OCI-LY1 (cell line): ENCODE results near the gene GTF2H3.

Source experiments
- CTCF ChIP-seq: fragments of 200-600 bp; sonication (generic), shearing (Covaris generic); IDR thresholded peaks from 2 replicates; pipeline ENCODE4 v1.5.1; 2017; ENCODE audit warnings: mild to moderate bottlenecking, antibody characterized with exemption, low read length, moderate library complexity, mixed read lengths
- EZH2 ChIP-seq: fragments of 200-600 bp; sonication (generic), shearing (Covaris generic); IDR thresholded peaks from 2 replicates; pipeline ENCODE4 v1.8.0; 2017; ENCODE audit warnings: borderline replicate concordance, mixed run types, mild to moderate bottlenecking, antibody characterized with exemption, low read length, moderate library complexity, mixed read lengths

DNA sequence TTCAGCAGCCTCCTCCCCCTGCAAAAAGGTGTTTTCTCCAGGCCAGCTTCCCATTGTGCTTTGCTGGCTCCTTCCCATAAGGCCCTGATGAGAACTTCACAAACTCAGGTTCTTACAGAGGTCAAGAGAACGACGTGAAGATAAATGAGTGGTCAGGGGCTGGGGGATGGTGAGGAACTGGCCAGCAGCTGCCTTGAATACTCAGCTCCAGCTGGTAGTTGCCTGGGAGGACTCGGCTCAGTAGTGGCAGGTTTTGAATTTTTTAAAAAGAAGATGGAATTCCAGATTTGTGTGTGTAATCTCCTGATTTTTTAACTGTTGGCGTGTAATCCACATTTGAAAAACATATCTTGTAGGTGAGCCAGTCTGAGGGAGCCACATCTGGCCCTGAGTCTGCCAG lies 25.9 kb upstream of the GTF2H3 start:
- TF ChIP-seq EZH2 (no peak), CTCF (no peak)
